ENCODE measurements around the gene MARS2.
"Not testable (repeated sequence)": the region's sequence is repeated elsewhere in the genome, so short reads cannot be mapped to it uniquely, and the experiment has no call there.

Gene MARS2

GRCh38 chr2:197705121-197705911 is at the start of gene MARS2:
TSS of gene MARS2 (plus strand) at chr2:197705369. CDS start at chr2:197705406, 37 bp downstream.
- peak; percentile 39 for DNase-seq (ENCODE audit: low read depth)

DNA sequence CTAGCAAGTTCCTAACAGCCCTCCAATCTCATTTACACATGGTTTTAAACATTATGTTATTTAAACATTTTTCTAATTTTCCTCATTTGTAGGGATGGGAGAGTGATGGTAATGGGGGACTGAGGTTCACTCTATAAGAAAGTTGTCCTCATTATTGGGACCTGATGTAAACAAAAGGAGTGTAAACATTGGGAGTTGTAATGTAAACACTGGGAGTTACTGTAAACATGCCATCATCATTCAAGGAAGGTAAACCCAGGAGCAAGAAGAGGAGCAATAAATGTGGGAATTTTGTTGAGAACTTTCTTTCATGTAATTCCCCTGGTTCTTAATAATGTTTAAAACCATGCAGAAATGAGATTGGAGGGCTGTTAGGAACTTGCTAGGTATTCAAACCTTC is 47.6 kb upstream of the MARS2 start:
- no peak for DNase-seq (ENCODE audit: low read depth)

DNA sequence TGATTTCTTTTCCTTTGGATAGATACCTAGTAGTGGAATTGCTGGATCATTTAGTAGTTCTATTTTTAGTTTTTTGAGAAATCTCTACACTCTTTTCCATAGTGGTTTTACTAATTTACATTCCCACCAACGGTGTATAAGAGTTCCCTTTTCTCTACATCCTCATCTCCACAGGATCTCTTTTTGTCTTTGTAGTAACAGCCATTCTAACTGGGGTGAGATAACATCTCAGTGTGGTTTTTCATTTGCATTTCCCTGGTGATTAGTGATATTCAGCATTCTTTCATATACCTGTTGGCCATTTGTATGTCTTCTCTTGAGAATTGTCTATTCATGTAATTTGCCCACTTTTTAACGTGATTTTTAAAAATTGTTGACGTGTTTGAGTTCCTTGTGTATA is 43.5 kb upstream of the MARS2 start:
- no peak for DNase-seq (ENCODE audit: low read depth)

GRCh38 chr2:197666277-197666676 is 38.9 kb upstream of the MARS2 start:
- DNase-seq (ENCODE audit: low read depth) = no peak

DNA sequence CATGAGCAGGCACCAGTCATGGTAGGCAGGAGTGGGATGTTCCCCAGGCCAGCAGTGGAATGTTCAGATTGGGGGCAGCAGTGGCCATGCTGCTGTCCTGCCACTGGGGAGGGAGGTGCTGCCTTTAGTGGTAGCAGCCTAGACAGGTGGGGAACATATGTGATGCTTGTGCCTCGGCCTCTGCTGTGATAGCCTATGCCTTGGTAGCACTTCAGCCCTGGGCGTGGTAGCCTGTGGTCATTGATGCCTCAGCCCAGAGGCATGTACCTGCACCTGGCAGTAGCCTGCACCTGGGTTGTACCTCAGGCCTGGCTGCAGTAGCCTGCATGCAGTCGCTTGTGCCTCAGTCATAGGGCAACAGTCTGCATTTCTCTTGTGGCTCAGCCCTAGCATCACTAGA is 36.9 kb upstream of the MARS2 start:
- DNase-seq (ENCODE audit: low read depth) = no peak

DNA sequence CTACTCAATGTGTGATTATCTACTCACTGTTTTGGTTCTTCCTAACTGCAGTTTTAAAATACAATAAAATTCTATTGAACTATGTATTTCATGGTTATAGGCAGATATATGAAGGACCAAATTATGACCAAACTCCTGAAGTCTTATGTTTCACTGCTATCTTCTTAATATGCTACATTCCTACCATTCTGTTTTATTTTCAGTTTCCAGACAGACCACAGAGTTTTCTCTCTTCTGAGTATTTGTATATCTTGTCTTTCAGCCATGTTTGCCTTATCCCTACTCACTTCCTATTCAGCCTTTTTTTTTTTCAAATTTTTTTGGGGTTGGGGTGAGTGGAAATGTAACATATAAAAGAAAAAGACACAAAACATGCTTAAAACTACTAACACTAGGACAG is 36.1 kb upstream of the MARS2 start:
- DNase-seq (ENCODE audit: low read depth) = no peak

GRCh38 chr2:197672371-197672893 is 32.7 kb upstream of the MARS2 start:
- no peak for DNase-seq (ENCODE audit: low read depth)

DNA sequence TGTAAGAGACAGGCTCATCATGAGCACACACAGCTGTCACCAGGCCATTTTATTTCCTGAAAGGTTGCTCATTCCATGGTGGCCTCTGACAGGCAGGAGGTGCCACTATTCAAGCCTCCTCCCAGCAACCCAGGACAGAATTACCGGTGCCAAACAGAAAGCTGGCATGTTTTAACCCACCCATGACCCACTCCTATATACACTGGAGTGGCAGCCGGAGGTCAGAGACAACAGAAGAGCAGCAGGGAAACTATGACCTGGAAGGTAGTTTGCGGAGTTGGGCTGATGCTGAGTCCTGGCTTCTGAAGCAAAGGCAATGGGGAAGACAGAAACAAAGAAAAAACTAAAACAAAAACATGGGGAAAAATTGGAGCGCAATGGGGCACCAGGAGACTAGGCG is 32.1 kb upstream of the MARS2 start:
- DNase-seq (ENCODE audit: low read depth) = no peak

GRCh38 chr2:197673606-197674005 is 31.6 kb upstream of the MARS2 start:
- no peak for DNase-seq (ENCODE audit: low read depth)

GRCh38 chr2:197674060-197674459 is 31.1 kb upstream of the MARS2 start:
- DNase-seq (ENCODE audit: low read depth) = no peak

DNA sequence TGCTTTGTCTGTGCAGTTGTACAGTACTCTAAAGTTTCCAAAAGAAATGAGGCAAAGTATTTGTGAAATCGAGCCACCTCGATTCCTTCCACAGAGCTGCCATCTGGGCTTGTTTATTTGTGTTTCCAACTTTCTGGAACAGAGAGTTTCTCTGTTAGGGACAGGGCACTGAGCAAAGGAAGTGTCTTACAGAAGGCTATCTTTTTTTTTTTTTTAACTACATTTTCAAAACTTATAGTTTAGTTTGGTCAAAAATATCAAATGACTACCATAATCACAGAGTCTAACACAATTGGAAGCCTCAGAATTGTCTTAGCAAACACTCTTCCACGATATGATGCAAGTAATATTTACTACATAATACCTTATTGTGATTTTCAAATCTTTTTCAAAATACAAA is 30.6 kb upstream of the MARS2 start:
- DNase-seq (ENCODE audit: low read depth) = peak; percentile 7

- peak; percentile 1 for DNase-seq (ENCODE audit: low read depth)
Observed at GRCh38 chr2:197675246-197675645, 29.9 kb upstream of the MARS2 start, which contains the start of gene RFTN2. TSS of gene RFTN2 (minus strand) at chr2:197675587. CDS start at chr2:197675458, 129 bp downstream.

- DNase-seq (ENCODE audit: low read depth) = peak; percentile 14
Observed at GRCh38 chr2:197675711-197676188, 29.4 kb upstream of the MARS2 start.

DNA sequence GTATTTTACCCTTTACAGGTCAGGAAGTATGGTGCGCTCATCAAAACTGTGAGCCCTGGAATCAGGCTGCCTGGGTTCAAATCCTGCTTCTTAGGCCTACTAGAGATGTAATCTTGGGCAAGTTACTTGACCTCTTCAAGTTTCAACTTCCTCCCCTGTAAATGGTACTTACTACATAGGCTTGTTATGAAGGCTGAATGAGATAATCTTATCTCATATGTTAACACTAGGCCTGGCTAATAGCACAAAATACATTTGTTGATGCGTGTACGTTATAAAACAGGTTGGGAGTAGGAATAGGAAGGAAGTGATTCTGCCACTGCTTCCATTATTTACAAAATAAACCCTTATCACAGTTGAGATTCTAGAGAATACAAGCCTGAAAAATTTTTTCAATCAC is 28.1 kb upstream of the MARS2 start:
- no peak for DNase-seq (ENCODE audit: low read depth)

DNA sequence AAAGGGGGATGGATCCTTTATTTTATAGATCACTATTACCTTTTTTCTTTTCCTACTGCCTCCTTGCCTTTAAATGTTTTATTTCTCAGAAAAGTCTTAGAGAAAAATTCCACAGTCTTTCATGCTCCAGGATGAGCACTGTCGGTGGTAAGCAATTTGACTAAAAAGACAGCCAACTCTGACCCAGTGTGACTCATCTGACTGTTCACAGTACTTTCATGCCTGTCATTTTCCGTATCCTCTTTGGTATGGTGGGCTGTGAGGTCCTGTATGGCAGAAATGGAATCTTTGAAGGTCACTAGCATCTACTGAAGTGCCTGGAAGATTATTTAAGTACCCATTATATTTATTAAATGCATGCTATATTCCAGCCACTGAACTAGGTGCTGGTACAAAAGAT is 27.7 kb upstream of the MARS2 start:
- peak; percentile 12 for DNase-seq (ENCODE audit: low read depth)

- not testable (repeated sequence) for DNase-seq (ENCODE audit: low read depth)
Observed at GRCh38 chr2:197695206-197695605, 10.0 kb upstream of the MARS2 start.

- not testable (repeated sequence) for DNase-seq (ENCODE audit: low read depth)
Observed at GRCh38 chr2:197695971-197696370, 9.2 kb upstream of the MARS2 start.

DNA sequence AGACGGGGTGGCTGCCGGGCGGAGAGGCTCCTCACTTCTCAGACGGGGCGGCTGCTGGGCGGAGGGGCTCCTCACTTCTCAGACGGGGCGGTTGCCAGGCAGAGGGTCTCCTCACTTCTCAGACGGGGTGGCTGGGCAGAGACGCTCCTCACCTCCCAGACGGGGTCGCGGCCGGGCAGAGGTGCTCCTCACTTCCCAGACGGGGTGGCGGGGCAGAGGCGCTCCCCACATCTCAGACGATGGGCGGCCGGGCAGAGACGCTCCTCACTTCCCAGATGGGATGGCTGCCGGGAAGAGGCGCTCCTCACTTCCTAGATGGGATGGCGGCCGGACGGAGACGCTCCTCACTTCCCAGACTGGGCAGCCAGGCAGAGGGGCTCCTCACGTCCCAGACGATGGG is 8.6 kb upstream of the MARS2 start:
- DNase-seq (ENCODE audit: low read depth) = not testable (repeated sequence)

DNA sequence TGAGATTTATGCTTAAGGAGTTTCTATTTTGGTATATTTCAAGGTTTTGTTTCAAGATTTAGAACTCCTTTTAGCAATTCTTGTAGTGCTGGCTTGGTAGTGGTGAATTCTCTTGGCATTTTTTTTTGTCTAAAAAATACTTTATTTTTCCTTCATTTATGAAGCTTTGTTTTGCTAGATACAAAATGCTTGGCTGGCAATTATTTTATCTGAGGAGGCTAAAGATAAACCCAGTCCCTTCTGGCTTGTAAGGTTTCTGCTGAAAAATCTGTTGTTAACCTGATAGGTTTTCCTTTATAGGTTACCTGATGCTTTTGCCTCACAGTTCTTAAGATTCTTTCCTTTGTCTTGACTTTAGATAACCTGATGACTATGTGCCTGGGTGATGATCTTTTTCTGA is 5.4 kb upstream of the MARS2 start:
- DNase-seq (ENCODE audit: low read depth) = not testable (repeated sequence)

GRCh38 chr2:197700960-197701359 is 4.2 kb upstream of the MARS2 start:
- DNase-seq (ENCODE audit: low read depth) = no peak

GRCh38 chr2:197704434-197705120 is 592 bp upstream of the MARS2 start:
- DNase-seq (ENCODE audit: low read depth) = no peak

DNA sequence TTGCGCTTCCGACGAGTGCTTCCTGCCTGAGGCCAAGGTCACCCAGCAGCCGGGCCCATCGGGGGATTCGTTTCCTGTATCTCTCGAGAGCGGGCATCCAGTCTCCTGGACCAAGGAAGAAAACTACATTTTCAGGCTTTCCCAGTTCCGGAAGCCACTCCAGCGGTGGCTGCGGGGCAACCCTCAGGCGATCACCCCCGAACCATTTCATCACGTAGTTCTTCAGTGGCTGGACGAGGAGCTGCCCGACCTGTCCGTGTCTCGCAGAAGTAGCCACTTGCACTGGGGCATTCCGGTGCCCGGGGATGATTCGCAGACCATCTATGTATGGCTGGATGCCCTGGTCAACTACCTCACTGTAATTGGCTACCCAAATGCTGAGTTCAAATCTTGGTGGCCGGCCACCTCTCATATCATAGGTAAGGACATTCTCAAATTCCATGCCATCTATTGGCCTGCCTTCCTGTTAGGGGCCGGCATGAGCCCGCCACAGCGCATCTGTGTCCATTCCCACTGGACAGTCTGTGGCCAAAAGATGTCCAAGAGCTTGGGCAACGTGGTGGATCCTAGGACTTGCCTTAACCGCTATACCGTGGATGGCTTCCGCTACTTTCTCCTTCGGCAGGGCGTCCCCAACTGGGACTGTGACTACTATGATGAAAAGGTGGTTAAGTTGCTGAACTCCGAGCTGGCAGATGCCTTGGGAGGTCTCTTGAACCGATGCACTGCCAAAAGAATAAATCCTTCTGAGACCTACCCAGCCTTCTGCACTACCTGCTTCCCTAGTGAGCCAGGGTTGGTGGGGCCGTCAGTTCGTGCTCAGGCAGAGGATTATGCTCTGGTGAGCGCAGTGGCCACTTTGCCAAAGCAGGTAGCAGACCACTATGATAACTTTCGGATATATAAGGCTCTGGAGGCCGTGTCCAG is 1.0 kb downstream of the MARS2 start:
- no peak for DNase-seq (ENCODE audit: low read depth)
